ENCODE data around the gene PACRG.

Gene PACRG

DNA sequence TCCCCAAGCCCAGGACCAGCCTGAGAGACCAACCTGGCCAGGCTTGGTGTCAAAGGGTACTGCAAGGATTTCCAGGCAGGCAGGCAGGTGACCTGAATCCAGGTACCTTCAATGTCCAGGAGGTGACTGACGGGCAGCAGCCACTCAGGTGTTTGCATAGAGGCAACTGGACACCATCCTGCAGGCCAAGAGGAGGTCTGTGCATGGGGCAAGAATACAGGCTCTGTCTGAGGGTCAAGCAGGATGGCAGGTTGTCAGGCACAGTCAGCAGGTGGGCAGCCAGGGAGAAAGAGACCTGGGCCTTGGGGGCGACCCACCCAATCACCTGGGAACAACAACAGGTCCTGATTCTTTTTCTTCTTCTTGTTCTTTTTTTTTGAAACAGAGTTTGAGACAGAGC is 527.5 kb downstream of the PACRG start:
- no peak for DNase-seq

DNA sequence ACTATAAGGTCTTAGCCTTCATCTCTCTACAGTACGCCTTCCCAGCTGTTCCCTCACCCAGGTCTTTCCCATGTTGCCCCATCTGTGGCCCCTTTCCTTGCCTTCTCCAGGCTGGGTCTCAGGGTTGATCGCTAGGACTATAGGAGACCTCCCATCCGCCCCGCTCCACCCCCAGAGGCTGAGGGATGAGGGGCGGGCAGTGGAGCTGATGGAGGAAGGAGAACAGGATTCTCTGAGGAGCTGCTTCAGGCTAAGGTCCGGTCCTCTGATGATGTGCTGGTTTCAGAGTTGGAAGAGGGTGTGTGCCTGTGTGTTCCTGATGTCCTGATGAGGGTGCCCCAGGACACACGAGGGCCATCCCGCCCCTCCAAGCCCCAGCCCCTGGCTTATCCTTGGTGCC is 531.9 kb downstream of the PACRG start:
- DNase-seq: no peak

DNA sequence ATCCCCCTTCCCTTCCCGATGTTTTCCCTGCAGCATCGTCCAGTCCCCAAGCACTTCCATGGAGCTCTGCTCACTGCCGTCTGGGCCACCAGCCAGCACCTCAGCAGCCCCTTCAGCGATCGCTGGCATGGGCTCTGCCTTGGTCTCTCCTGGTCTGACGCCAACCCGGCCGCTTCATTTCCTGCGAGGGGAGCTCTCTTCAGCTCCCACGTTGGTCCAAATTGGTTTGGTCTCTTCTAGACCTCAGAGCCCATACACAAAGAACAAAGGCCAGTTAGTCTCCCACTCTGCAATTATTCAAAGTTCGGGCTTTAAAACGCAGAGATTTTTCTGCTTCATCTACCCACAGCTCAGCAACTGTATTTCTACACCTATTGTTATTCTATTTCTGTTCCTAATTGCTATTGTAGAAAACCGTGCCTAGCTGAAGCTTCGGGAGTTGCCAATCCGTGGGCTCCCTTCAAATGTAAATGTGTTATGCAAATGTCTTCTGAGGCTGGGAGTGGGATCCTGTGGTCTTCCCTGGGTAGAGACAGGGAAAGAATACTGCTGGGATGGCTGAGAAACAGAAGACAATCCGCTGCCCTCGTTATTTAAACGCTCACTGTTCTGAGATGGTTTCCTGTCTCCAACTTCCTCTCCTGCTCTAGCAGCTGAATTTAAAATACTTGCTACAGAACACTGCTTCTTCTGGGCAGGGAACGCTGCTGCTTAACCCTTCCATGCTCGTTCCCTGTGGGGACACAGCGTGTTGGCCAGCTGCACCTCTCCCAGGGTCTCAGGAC is 532.5 kb downstream of the PACRG start:
- DNase-seq: peak; percentile 28 to 35 (median 29)

DNA sequence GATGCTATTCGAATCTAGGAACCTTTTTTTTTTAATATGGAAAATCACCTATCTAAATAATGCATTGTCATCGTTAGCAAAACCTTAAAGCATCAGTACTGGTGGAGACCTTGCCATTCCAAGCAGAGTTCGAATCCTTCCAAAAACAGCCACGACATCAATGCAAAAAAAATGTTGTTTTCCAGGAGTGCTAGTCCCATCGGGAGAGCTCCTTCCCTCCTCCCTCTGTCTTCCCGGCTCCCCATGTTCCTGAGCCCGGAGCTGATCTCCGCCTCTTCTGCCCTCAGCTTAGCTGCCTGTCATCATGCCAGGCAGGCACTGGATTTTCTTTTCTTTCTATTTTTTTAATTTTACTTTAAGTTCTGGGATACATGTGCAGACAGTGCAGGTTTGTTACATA is 533.1 kb downstream of the PACRG start:
- no peak for DNase-seq

DNA sequence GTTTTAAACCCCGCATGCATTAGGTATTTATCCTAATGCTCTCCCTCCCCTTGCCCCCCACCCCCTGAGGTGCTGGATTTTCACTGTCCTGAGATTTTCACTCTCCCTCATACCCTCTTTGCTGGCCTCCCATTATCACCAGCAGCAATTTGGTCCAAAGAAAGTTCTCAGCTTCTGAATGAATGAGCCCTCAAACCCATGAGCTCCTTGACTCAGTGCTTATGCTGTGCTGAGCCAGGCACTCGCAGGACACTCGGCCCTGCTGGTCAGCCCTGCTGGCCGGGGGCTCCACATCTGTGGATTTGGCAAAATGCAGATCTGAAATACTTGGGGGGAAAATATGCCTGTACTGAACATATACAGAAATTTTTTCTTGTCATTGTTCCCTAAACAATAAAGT is 533.6 kb downstream of the PACRG start:
- no peak for DNase-seq

DNA sequence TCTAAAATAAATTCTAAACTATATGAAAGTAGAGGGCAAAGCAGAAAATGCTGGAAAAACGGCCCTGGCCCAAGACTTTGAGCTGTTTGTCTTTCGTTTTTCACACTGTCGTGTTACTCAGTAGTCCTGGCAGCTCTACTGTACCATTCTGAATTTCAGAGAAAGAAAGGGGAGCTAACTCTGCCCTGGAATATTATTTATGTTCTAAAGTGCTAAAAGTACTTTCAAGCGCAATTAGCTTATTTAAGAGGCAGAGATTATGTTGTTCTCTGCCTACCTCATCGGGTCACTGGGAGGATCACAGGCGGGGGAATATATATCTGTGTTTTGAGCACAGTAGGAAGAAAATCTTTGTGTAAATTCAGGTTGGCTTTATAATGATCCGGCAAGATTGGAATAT is 534.3 kb downstream of the PACRG start:
- no peak for DNase-seq

DNA sequence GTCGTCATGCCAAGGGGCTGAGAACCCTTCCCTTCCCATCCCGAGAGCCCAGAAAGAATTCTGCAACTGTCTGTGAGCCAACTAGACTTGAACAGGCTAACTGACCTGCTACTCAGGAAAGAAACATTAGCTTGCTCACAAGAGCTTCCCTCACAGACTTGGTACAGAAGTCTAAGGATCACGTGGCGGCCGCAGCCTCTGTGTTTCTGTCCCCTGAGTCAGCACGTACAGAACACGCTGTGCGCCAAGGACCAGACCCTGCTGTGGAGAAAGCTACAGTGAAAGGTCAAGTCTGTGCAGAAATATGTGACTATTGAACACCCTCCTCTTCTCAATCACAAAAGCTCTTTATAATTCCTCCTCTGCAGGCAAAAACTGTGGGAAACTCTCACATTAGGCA is 535.4 kb downstream of the PACRG start:
- DNase-seq: no peak

DNA sequence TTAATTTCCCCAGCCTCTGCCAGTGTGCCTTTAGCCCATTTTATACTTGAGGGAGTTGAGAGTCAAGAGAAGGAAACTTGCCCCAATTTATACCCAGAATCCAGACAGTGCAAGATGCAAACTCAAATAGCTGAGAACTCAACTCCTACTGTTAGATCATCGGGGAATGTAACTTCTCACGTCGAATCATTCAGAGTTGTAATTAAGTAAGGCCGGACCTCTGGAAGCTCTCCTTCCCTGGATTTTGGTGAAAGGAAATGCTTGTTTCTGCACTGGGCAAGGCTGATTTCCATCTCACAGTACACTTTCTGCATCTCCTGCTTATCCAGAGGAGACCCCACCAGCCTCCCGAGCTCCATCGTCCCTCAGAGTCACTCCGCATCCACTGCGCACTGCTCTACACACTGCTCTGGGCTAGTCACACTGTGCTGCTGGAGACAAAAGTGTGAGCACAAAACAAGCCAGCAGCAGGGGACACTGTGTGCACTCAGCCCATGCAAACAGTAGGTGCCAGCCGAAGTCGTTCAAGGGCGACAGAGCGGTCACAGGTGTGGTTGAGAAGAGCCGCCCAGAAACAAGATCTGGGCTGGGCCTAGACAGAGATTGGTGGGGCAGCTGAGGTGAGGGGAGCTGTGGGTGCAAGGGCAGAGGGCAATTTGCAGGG is 536.4 kb downstream of the PACRG start:
- no peak for DNase-seq

DNA sequence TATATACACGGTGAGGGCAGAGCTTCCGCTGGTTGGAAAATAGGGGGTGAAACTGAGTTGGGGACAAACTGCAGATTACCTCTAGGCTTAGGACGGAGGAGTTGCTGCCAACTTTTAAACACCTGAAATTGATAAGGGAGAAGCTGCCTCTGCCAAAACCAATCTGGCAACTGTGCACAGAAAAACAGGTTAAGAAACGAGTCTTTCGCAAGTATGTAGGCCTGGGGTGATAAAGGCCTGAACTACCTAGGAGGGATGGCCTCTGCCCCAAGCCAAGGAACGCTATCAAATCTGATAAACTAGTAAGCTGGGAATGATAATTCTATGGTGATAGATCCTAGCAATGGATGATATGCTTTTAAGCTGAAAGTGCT is 536.9 kb downstream of the PACRG start:
- DNase-seq: no peak

DNA sequence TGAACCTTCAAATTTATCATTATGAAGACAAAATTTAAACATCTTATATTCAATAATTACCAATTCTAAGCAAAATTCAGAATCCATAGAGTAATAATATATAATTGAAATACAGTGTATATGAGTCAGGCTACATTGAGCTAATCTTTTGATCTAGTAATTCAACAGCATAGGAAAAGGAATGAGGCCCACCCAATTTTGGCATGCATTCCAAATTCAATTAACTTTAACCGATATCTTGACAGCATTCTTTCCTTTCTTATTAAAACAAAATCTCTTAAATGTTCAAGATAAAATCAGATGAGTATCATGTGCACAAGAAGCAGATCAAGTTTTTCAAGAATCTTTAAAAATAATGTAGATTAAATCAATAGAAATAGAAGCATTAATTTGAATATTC is 553.9 kb downstream of the PACRG start:
- DNase-seq: no peak

DNA sequence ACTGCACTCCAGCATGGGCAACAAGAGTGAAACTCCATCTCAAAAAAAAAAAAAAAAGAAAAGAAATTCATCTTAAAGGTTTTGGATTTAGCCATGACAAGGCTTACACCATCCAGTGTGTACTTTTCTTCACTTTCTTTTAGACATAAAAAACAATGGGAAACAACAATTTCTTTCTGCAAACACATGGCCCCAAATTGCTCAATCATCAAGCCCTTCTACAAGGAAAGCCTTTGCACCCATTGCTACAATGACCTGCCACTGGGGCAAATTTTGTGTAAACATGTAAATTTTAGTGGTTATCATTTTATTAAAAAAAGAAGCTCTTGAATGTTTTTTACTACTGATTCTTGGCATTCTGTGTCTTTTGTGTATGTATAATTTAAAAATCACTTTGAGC is 554.9 kb downstream of the PACRG start:
- no peak for DNase-seq

DNA sequence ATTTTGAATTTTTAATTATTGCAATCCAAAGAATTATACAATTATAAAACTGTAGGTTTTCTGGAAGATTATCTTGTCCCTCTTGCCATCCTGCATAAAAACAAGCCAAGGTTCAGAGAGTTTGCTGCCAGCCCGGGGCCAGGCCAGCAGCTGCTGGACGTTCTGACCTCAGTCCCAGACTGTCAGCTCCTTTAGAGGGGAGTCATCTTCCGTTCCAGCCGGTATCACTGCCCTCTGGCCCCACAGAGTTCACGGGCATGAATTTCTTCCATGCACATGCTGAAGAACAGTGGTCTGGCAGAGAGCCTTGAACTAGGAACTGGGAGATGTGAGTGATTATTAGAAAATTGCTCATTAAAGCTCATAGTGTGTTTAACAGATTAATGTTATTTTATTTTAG is 556.4 kb downstream of the PACRG start:
- no peak for DNase-seq

DNA sequence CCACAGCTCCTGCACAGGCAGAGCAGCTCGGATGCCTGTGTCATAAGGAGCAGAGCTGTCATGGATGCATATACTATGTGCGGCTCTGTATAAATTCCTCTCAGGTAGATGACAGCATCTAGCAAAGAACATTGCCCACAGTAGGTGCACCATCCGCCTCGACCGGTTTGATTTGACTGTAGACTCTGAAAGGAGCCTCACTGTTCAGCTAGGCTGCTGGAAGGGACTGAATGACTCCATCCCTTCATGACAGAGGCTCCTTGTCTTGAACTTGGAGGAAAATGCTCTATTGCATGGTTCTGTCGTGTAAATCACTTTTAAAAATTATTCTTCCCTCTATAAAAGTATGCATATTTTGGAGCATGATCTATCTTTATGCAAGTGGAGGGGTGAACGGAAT is 557.9 kb downstream of the PACRG start:
- no peak for DNase-seq

DNA sequence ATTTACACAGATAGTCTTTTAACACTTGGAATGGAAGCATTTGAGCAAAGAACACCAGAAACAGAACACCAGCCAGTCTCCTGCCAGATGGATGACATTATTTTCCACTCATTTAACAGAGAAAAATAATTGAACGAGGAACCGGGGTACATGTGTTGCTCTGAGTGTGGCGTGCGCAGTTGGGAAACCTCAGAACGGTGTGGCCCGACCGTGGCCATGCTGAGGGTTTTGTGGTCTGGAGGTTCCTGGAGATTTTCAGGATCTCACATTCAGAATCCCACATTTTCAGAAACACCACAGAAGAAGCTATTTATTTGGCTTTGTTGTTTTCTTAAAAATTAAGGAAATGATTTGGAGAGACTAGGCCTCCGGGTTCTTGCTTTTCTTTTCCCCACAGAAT is 559.9 kb downstream of the PACRG start:
- no peak for DNase-seq

DNA sequence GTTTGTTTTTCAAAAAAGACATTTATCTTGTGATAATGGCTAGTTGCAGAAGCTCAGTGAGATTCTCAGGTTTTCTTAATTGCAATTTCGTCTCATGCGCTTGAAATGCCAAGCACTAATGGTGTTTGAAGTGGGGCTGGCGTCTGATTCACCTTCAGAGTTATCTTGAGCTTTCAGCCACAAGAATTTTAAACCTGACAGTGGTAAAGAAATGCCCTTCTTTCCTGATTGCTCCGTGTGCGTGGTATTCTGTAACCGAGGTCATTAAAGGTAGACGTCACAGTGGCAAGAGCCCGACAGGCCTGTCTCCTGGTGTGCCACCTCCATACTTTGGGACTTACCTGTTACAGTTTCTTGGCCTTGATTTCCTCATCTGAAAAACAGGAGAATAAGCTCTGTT is 560.3 kb downstream of the PACRG start:
- DNase-seq: no peak

DNA sequence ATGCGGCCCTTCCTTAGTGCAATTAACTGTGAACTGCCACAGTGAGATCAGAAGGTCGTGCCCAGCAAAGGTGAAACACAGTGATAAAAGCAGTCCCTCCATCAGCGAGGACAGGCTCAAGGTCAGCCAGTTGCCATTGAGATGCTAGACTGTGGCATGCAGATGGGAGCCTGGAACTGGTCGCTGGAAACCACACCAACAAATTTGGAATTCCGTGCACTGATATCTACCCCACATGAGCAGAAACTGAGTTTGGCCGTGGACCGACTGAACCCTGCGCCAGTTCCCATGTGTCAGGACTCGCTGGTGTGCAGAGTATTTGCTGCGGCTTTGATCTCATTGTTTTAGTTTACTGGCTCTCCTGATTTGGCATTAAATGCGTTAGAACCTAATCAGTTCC is 561.1 kb downstream of the PACRG start:
- no peak for DNase-seq

DNA sequence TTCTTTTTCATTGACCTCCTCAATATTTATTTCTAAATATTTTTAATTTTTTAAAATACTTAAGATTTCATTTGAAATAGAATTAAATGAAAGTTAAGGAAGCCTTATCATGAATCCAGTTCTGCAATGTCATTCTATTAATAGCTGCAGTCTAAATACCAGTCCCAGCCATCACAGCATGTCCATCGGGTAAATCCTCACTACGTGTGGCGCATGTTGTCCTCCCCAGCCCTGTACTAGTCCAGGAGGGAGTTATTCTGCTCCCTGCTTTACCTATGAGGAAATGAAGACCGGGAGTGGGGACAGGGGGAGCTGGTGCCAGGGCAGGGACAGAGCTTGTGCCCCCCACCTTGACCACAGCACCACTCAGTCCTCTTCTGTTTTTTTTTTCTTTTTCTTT is 561.7 kb downstream of the PACRG start:
- no peak for DNase-seq

DNA sequence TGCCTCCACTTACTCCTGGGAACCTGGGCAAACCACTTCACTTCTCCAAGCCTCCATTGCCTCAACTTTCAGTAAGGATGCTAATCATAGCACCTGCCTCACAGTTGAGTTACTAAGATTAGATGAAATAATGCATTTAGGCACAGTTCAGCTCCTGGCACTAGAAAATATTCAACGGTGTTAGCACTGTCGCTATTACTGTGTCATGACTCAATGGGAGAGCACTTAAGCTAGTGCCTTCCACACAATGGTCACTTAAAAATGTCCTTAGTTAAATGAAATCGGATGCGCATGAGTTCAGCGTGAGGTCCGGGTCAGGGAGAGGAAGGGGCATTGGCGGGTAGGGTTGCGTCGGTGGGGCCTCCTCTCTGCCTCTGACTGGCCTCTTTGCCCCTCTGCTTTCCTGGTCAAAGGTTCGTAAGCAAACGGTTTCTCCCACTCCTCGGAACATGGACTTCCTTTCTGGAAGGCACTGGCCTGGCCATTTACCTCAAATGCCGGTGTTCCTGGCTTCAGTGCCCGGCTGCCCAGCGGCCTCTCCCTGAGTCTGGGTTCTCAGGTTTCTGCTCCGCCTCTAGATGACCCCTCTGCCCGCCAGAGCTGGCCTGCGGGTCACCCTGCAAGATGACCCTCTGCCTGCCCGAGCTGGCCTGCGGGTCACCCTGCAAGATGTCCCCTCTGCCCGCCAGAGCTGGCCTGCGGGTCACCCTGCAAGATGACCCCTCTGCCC is 562.9 kb downstream of the PACRG start:
- DNase-seq: no peak

DNA sequence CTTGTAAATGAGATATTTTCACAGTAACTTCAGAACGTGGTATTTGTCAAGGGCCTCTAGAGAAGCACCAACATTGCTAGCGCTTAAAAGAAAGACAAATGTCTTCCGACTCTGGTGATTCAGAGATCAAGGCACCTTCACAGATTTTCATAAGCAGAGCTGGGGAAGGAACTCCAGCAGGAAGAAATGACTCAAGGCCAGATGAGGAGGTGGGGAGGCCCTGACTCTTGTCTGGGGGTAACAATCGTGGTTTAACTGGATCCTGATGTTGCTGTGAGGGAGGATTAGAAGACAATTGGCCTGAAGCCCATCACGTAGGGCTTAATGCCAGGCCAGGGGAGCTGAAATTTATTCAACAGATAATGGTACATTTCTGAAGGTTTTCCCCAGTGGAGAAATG is 563.8 kb downstream of the PACRG start:
- DNase-seq: no peak

DNA sequence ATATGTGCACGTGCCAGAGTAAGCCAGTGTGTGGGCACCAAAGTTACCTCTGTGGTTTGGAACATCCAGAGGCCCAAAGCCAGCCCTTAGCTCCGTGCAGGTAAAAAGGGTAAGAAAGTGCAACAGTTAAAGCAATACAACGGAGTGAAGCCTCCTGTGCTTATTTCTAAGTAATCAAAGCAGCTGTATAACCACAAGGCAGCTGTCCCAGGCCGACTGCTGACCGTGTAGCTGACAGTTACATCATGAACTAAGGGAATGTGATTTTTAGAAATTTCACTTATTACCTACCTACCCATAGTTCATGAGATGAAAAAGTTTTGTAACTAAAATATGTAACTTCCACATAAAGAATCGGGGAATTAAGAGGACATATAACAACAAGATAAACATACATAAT is 565.5 kb downstream of the PACRG start:
- no peak for DNase-seq

DNA sequence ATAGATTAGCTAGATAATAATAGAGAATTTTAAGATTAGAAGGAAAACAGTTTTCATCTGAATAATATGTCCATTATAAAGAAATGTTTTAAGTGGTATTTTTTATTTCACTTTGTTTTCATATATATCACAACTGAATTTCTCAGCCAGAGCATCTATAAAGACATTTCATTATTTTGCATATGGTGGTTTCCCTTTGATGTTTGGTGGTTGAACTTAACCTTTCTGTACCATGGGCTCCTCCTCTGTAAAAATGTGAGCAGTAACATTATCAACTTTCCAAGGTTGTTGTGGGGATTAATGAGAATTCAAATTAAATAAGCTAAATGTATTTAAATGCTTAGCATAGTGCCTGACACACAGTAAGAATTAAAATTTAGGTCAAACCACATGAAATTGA is 567.0 kb downstream of the PACRG start:
- no peak for DNase-seq

DNA sequence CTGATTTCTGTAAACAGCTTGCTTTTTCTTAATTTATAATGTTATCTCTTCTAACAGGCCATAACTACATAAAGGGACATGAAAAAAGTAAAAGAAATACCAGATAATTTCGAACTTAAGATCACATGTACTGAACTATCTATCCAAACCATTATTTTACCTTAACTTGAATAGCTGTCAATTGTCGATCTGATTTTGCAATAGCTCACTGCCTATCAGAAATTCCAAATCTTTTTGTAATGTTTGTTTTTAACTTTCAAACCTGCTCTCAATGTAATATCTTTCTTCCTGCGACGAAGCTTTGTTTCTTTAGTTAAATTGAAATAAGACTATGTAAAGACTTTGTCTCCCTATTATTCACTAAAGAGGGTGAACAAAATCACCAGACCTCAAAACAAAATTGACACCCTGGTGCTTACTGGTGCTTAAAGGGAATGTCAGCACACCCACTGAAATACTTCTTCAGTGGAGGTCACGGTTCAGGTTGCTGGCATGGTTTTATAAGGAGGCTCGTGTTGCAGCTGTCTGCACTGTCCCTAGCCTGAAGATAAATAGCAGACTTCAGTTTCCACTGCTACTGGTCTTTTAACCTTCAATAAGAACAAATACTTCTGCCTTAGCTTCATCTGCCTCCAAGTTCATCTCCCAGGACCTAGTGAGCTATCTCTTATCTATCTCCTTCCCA is 569.2 kb downstream of the PACRG start:
- no peak for DNase-seq

DNA sequence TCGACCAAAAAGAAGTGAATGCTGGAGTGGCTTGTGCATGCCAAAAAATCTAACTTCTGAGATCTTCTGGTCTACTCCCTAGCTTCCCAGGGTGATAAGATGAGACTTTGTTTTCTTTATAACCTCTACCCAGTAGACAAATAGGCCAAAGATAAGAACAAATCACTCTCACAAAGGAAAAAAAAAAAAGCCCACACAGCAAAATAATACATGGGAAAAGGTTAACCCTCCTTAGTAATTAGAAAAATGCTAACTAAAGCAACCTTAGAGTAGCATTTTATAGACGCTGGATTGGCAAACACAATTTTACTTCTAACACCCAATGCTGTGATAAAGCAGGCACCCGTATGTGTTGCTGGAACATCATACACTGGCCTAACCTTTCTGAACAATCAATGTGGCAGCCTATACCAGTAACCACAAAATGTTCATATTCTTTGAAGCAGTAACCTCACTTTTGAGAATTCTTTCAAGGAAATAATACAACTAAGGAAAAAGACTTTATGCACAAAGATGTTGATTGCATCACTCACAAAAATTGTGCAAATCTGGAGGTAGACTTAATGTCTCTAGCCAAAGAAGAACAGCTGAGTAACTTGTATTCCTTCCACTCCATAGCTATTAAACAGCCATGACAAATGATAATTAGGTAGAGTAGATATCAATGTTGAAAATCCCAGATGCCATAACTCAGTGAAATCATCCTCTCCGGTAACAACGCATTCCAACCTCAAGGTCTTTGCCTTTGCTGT is 570.5 kb downstream of the PACRG start:
- no peak for DNase-seq
